HepG2 (cell line): Measurements from ENCODE around the gene ACOT4. TPM values are rescaled to one million over a fixed set of nuclear protein-coding genes. Genes with fewer than 3 reads are reported as not detected.

ENCODE experiments used
- ISX ChIP-seq: sonication (generic); formaldehyde crosslinking; conservative IDR thresholded peaks from 2 replicates; pipeline ENCODE4 v1.5.0; 2020; ENCODE audit warnings: missing genetic modification reagents
- MAX ChIP-seq: IDR thresholded peaks from 2 replicates; pipeline ENCODE4 v1.6.1; 2012; ENCODE audit warnings: inconsistent platforms
- NR2F6 ChIP-seq, 2 experiments: IDR thresholded peaks; 2 replicates each; pipeline ENCODE4 v1.6.1; 2016; ENCODE audit warnings: antibody characterized with exemption in 1 of 2, mild to moderate bottlenecking in 1 of 2
- ZNF33B ChIP-seq: sonication (generic); formaldehyde crosslinking; IDR thresholded peaks from 2 replicates; pipeline ENCODE4 v1.5.1; 2020; ENCODE audit warnings: mild to moderate bottlenecking, missing genetic modification reagents
- ZNF367 ChIP-seq: sonication (generic); formaldehyde crosslinking; IDR thresholded peaks from 2 replicates; pipeline ENCODE4 v1.4.0; 2020; ENCODE audit warnings: missing genetic modification reagents, borderline replicate concordance
- polyA plus RNA-seq, 8 experiments: library from polyadenylated mRNA; depleted of rRNA in 3 of 8; stranded (reverse) in 7 of 8; unstranded in 1 of 8; fragments of >200 nt; fragmentation: Illumina TruSeq in 4 of 8; extraction: Trizol in 4 of 8; gene quantifications; 2 replicates each; pipeline versions ENCODE4 v1.2.1 to v1.2.3, GENCODE V29; 2011 to 2016; ENCODE audit warnings: low read depth in 4 of 8, missing spikeins in 1 of 8, mixed read lengths in 1 of 8; ENCODE audit not compliant: insufficient read depth in 1 of 8
- total RNA-seq, 5 experiments: library from RNA; depleted of rRNA; stranded (reverse); fragments of >200 nt; fragmentation: Illumina TruSeq; extraction: Trizol; gene quantifications; 2 replicates each; pipeline ENCODE4 v1.2.3, GENCODE V29; 2016; ENCODE audit warnings: low read depth in 1 of 5
- TF ChIP-seq, protein P1 (sequence below): sonication (generic); formaldehyde crosslinking; IDR thresholded peaks from 2 replicates; pipeline ENCODE4 v1.4.0; 2020; ENCODE audit warnings: missing genetic modification reagents, borderline replicate concordance
- TF ChIP-seq, protein P2 (sequence below): IDR thresholded peaks from 2 replicates; pipeline ENCODE4 v1.6.1; 2016; ENCODE audit warnings: low read depth, missing genetic modification reagents, missing compliant biosample characterization

ACOT4 gene
- total and polyA plus RNA-seq, 2 of the 13 experiments (the other 11 are each of a cell fraction or from before 2014, with no cell fraction given): 0.04 to 0.05 TPM

DNA sequence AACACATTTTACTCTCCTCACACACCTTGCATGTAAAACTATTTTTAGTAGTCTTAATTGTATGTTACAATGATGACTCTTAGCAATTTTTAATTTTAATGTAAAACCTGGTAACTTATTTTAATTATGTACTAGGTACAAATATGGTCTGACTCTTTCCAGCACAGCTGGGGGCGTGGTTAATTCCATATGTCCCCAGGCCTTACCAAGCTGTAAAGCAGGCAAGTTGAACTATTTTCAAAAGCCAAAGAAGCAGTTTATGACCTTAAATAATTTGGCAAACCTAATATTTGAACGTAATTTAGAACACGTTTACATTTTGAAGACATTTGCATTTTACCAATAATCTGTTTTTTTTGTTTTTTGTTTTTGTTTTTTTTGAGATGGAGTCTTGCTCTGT lies 11.3 kb downstream of the ACOT4 start (continued):
- TF ChIP-seq MAX (no peak), ZNF367 (CRISPR knock-in tag) (no peak), ZNF33B (no peak), ISX (CRISPR knock-in tag) (no peak), NR2F6 (IDR thresholded peaks at IDR 0.05) (no peak), NR2F6 (CRISPR knock-in tag; IDR thresholded peaks at IDR 0.05) (no peak)
- TF ChIP-seq, protein P1, sequence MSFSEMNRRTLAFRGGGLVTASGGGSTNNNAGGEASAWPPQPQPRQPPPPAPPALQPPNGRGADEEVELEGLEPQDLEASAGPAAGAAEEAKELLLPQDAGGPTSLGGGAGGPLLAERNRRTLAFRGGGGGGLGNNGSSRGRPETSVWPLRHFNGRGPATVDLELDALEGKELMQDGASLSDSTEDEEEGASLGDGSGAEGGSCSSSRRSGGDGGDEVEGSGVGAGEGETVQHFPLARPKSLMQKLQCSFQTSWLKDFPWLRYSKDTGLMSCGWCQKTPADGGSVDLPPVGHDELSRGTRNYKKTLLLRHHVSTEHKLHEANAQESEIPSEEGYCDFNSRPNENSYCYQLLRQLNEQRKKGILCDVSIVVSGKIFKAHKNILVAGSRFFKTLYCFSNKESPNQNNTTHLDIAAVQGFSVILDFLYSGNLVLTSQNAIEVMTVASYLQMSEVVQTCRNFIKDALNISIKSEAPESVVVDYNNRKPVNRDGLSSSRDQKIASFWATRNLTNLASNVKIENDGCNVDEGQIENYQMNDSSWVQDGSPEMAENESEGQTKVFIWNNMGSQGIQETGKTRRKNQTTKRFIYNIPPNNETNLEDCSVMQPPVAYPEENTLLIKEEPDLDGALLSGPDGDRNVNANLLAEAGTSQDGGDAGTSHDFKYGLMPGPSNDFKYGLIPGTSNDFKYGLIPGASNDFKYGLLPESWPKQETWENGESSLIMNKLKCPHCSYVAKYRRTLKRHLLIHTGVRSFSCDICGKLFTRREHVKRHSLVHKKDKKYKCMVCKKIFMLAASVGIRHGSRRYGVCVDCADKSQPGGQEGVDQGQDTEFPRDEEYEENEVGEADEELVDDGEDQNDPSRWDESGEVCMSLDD (CRISPR knock-in tag): no peak
- TF ChIP-seq, protein P2, sequence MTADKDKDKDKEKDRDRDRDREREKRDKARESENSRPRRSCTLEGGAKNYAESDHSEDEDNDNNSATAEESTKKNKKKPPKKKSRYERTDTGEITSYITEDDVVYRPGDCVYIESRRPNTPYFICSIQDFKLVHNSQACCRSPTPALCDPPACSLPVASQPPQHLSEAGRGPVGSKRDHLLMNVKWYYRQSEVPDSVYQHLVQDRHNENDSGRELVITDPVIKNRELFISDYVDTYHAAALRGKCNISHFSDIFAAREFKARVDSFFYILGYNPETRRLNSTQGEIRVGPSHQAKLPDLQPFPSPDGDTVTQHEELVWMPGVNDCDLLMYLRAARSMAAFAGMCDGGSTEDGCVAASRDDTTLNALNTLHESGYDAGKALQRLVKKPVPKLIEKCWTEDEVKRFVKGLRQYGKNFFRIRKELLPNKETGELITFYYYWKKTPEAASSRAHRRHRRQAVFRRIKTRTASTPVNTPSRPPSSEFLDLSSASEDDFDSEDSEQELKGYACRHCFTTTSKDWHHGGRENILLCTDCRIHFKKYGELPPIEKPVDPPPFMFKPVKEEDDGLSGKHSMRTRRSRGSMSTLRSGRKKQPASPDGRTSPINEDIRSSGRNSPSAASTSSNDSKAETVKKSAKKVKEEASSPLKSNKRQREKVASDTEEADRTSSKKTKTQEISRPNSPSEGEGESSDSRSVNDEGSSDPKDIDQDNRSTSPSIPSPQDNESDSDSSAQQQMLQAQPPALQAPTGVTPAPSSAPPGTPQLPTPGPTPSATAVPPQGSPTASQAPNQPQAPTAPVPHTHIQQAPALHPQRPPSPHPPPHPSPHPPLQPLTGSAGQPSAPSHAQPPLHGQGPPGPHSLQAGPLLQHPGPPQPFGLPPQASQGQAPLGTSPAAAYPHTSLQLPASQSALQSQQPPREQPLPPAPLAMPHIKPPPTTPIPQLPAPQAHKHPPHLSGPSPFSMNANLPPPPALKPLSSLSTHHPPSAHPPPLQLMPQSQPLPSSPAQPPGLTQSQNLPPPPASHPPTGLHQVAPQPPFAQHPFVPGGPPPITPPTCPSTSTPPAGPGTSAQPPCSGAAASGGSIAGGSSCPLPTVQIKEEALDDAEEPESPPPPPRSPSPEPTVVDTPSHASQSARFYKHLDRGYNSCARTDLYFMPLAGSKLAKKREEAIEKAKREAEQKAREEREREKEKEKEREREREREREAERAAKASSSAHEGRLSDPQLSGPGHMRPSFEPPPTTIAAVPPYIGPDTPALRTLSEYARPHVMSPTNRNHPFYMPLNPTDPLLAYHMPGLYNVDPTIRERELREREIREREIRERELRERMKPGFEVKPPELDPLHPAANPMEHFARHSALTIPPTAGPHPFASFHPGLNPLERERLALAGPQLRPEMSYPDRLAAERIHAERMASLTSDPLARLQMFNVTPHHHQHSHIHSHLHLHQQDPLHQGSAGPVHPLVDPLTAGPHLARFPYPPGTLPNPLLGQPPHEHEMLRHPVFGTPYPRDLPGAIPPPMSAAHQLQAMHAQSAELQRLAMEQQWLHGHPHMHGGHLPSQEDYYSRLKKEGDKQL (CRISPR knock-in tag): no peak
- TF ChIP-seq, all 625 proteins: peak for 0
